Thoracic aorta (tissue), 2 donors: Measurements from ENCODE around the gene RRP36. TPM values are rescaled to one million over a fixed set of nuclear protein-coding genes. Genes with fewer than 3 reads are reported as not detected.

ENCODE experiments used
- ATAC-seq: fragments of 150-250 bp; one replicate; pipeline ENCODE4 v1.8.0; 2017; ENCODE audit warnings: low read depth; ENCODE audit not compliant: insufficient number of reproducible peaks, low FRiP score
- DNase-seq: peaks from one replicate; pipeline ENCODE4 v3.0.0-alpha.2; 2020; ENCODE audit warnings: low spot score
- H3K27ac ChIP-seq, 2 donors: fragments of 200-600 bp; sonication (generic); 1 replicate in 1 of 2; 2 replicates in 1 of 2; pipeline ENCODE4 v1.5.1; 2016; ENCODE audit warnings: mild to moderate bottlenecking in 2 of 2, moderate library complexity in 2 of 2
- H3K27me3 ChIP-seq: fragments of 200-600 bp; sonication (generic); replicated peaks from 2 replicates; pipeline ENCODE4 v1.6.0; 2016; ENCODE audit warnings: mild to moderate bottlenecking; ENCODE audit not compliant: insufficient read depth
- H3K36me3 ChIP-seq: fragments of 200-600 bp; sonication (generic); one replicate; pipeline ENCODE4 v1.5.1; 2016
- H3K4me1 ChIP-seq, 2 donors: fragments of 200-600 bp; sonication (generic); 1 replicate in 1 of 2; 2 replicates in 1 of 2; pipeline versions ENCODE4 v1.5.1 to v1.6.0; 2016; ENCODE audit warnings: low read depth in 2 of 2, mild to moderate bottlenecking in 1 of 2; ENCODE audit not compliant: control insufficient read depth in 1 of 2
- H3K4me3 ChIP-seq: fragments of 200-600 bp; sonication (generic); 2 replicates; pipeline ENCODE4 v1.5.1; 2016; ENCODE audit warnings: mild to moderate bottlenecking
- H3K9me3 ChIP-seq: fragments of 200-600 bp; sonication (generic); 2 replicates; pipeline ENCODE4 v1.5.1; 2016
- total RNA-seq, 2 donors: library from RNA; depleted of rRNA; stranded (reverse); fragments of >200 nt; gene quantifications; one replicate each; pipeline versions ENCODE4 v1.1.0 to v1.2.3, GENCODE V29; 2016
- TF ChIP-seq, protein P1 (sequence below): fragments of 200-600 bp; sonication (generic); IDR thresholded peaks from one replicate; pipeline ENCODE4 v1.5.1; 2019; ENCODE audit warnings: antibody characterized with exemption

The RRP36 gene
- total RNA-seq, 2 donors from 2014 or later = 61.6 to 76.2 TPM

DNA sequence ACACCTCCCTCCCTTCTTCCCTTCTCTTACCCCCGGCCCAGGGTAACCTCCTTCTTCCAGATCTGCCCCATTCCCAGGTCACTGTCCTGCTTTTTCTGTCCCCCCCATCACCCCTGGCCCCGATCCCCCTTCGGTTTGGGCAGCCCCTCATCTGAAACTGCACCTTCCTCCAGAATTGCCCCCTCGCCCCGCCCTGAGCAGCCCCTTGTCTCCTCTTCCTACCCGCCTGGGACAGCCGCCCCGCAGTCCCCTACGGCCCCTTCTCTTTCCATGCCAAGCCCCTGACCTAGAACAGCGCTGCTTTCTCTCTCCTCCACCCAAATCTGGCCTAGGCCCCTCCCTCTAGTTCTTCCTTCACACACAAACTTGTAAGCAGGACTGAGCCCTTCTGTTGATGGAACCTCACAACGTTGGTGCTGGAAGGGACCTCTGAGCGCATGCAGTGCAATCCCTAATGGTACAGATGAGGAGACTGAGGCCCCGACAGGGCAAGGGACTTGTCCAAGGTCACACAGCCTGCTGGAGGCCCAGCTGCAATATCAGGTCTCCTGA, 36.4 kb upstream of the RRP36 start:
- TF ChIP-seq, protein P1, sequence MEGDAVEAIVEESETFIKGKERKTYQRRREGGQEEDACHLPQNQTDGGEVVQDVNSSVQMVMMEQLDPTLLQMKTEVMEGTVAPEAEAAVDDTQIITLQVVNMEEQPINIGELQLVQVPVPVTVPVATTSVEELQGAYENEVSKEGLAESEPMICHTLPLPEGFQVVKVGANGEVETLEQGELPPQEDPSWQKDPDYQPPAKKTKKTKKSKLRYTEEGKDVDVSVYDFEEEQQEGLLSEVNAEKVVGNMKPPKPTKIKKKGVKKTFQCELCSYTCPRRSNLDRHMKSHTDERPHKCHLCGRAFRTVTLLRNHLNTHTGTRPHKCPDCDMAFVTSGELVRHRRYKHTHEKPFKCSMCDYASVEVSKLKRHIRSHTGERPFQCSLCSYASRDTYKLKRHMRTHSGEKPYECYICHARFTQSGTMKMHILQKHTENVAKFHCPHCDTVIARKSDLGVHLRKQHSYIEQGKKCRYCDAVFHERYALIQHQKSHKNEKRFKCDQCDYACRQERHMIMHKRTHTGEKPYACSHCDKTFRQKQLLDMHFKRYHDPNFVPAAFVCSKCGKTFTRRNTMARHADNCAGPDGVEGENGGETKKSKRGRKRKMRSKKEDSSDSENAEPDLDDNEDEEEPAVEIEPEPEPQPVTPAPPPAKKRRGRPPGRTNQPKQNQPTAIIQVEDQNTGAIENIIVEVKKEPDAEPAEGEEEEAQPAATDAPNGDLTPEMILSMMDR = no peak
- peak overlapping the region; percentile 76 to 79 for H3K27ac ChIP-seq
- H3K36me3 ChIP-seq = peaks cover 11% of the 10 kb centered on the region
- H3K4me1 ChIP-seq = peaks cover 32 to 53% of the 10 kb centered on the region in 2 donors
- ATAC-seq (no peak), DNase-seq (no peak)
- H3K4me3 ChIP-seq = peak overlapping the region; percentile 90
- H3K27me3 ChIP-seq = no peaks in the 10 kb centered on the region
- no peaks in the 10 kb centered on the region for H3K9me3 ChIP-seq

DNA sequence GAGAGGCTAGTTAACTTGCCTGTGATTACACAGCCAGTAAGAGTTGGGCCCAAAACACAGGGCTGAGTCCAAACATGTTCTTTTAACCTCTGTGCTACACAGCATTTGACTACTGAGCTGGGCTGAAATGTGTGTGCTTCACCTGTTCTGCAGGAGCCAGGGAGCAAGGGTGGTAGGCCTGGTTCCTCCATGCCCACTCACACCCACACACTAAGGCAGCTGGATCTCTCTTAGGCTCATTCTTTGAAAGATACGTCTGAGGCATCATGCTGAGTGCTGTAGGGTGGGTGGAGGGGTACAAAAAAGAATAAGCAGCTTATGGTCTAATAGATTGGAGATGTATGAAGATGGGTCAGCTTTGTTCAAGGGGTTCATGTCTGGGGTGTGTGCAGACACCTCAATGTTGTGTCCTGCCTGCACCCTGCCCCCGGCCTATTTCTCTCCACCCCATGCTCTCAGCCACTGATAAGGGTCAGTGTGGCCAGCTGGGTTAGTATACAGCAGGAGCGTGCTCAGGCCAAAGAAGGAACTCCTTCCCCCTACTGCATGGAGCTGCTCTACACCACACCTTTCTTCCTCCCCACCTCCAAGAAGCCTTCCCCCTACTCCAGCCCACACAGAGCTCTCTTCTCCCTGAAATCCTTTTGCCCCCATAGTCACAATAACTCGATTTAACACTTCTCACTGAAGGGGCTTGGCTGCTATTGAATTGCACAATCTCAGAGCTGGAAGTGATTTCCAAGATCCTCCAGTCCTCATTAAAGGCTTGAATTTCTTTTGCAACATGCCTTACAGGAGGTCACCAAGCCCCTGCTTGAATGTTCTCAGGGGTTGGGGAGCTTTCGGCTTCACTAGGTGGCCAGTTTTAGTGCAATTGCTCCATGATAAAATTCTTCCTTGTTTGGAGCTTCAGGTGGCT, 33.6 kb upstream of the RRP36 start:
- TF ChIP-seq, protein P1 = no peak
- H3K27me3 ChIP-seq = no peaks in the 10 kb centered on the region
- H3K9me3 ChIP-seq = no peaks in the 10 kb centered on the region
- H3K27ac ChIP-seq = no peak overlapping the region
- H3K4me3 ChIP-seq = no peak overlapping the region
- H3K4me1 ChIP-seq = peaks cover 32 to 50% of the 10 kb centered on the region in 2 donors
- ATAC-seq (no peak), DNase-seq (no peak)
- peaks cover 16% of the 10 kb centered on the region for H3K36me3 ChIP-seq

DNA sequence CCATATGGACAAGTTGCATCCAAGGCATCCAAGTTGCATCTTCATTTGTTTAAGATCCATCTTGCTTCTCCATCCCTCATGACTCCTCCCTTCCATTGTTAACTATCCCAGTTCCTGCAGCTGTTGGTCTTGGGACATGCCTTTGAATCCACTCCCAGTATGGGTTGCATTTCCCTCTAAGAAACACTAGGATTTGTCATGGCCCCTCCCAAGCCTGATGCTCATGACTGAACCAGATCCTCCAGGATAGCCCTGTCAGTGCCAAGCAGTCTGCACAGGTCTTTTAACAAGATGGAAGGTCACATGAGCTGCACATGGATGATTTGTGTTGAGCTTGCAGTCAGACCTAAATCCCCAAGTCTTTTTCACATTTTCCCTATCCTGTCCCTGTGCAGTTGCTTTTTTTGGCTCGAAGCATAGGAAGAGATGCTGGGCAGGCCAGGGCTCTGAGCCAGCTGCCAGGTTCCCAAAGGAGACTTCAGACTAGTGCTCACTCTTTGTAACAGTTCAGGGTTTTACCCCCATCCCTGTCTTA, 32.9 kb upstream of the RRP36 start:
- no peak for DNase-seq
- TF ChIP-seq, protein P1 = no peak
- H3K4me1 ChIP-seq = peaks cover 30 to 44% of the 10 kb centered on the region in 2 donors
- H3K9me3 ChIP-seq = no peaks in the 10 kb centered on the region
- H3K4me3 ChIP-seq = no peak overlapping the region
- no peak overlapping the region for H3K27ac ChIP-seq
- no peaks in the 10 kb centered on the region for H3K27me3 ChIP-seq
- no peak for ATAC-seq
- H3K36me3 ChIP-seq = peaks cover 16% of the 10 kb centered on the region

DNA sequence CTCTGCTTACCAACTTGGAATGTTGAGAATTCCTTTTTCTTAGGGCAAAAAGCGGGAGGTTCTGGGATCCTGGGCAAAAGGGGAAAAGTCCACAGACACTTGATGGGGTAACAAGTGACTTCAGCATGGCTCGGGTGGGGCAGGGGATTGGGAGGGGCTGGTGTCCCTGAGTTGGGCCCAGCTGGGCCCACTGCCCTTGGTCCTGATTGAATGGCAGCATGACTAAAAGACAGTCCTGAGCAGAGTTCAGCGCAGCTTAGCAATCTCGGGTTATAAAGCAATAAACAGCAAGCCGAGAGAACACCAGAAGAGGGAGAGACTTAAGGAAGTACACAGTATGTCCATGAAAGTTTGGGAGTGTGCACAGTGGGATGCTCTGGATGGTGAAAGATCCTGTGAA, 31.5 kb upstream of the RRP36 start:
- ATAC-seq (no peak), DNase-seq (no peak)
- H3K36me3 ChIP-seq = peaks cover 16% of the 10 kb centered on the region
- no peak overlapping the region for H3K27ac ChIP-seq
- no peaks in the 10 kb centered on the region for H3K27me3 ChIP-seq
- TF ChIP-seq, protein P1 = no peak
- H3K4me3 ChIP-seq = no peak overlapping the region
- no peaks in the 10 kb centered on the region for H3K9me3 ChIP-seq
- peaks cover 30 to 40% of the 10 kb centered on the region in 2 donors for H3K4me1 ChIP-seq

DNA sequence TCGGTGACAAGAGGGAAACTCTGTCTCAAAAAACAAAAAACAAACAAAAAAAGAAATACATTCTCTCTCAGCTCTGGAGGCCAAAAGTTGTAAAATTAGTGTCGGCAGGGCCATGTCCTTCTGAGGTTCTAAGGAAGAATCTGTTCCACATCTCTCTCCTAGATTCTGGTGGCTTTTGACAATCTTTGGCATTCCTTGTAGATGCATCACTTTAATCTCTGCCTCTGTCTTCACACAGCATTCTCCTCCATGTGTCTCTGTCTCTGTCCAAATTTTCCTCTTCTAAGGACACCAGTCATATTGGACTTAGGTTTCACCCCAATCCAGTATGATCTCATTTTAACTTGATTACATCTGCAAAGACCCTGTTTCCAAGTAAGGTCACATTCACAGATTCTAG, 28.0 kb upstream of the RRP36 start:
- Histone ChIP-seq H3K36me3 (peaks cover 16% of the 10 kb centered on the region), H3K9me3 (no peaks in the 10 kb centered on the region), H3K27ac (no peak overlapping the region), H3K4me3 (no peak overlapping the region), H3K4me1 (peaks cover 3 to 6% of the 10 kb centered on the region in 2 donors), H3K27me3 (no peaks in the 10 kb centered on the region)
- DNase-seq = no peak
- TF ChIP-seq, protein P1 = no peak
- ATAC-seq = no peak
